ENCODE data around the gene SLC30A2.

SLC30A2 gene

GRCh38 chr1:26079960-26080814 is 34.3 kb upstream of the SLC30A2 start:
- in situ Hi-C loops (cut with HindIII; ENCODE audit: low pct_ligation_motif_present, low sequenced_read_pairs) = no loop called here
- DNase-seq = no peak

GRCh38 chr1:26079178-26079563 is 33.3 kb upstream of the SLC30A2 start:
- Histone ChIP-seq H3K27ac (no peak overlapping the region), H3K27me3 (replicated peaks) (peaks cover 4% of the 10 kb centered on the region), H3K4me3 (ENCODE audit: low read depth, low read length) (no peak overlapping the region), H3K36me3 (replicated peaks) (no peaks in the 10 kb centered on the region)
- in situ Hi-C loops (cut with HindIII; ENCODE audit: low pct_ligation_motif_present, low sequenced_read_pairs) = no loop called here
- no peak for DNase-seq
- TF ChIP-seq CTCF (IDR thresholded peaks at IDR 0.05; ENCODE audit: low read depth, low read length, missing control alignments) = no peak

More at GRCh38 chr1:26079960-26080814, 34.3 kb upstream of the SLC30A2 start:
- Histone ChIP-seq H3K36me3 (replicated peaks) (no peaks in the 10 kb centered on the region), H3K4me3 (ENCODE audit: low read depth, low read length) (no peak overlapping the region), H3K27me3 (replicated peaks) (peaks cover 4% of the 10 kb centered on the region), H3K27ac (no peak overlapping the region)
- TF ChIP-seq CTCF (IDR thresholded peaks at IDR 0.05; ENCODE audit: low read depth, low read length, missing control alignments) = no peak

- in situ Hi-C loops (cut with HindIII; ENCODE audit: low pct_ligation_motif_present, low sequenced_read_pairs) = no loop called here
- H3K27me3 ChIP-seq (replicated peaks) = no peaks in the 10 kb centered on the region
Measured at GRCh38 chr1:26078286-26079177, 32.6 kb upstream of the SLC30A2 start.

GRCh38 chr1:26077524-26077923 is 31.6 kb upstream of the SLC30A2 start:
- Histone ChIP-seq H3K27ac (no peak overlapping the region), H3K4me3 (ENCODE audit: low read depth, low read length) (no peak overlapping the region), H3K36me3 (replicated peaks) (no peaks in the 10 kb centered on the region), H3K27me3 (replicated peaks) (no peaks in the 10 kb centered on the region)
- no peak for DNase-seq
- in situ Hi-C loops (cut with HindIII; ENCODE audit: low pct_ligation_motif_present, low sequenced_read_pairs) = no loop called here
- no peak for TF ChIP-seq CTCF (IDR thresholded peaks at IDR 0.05; ENCODE audit: low read depth, low read length, missing control alignments)

More at GRCh38 chr1:26078286-26079177, 32.6 kb upstream of the SLC30A2 start:
- no peak overlapping the region for H3K4me3 ChIP-seq (ENCODE audit: low read depth, low read length)
- no peak for TF ChIP-seq CTCF (IDR thresholded peaks at IDR 0.05; ENCODE audit: low read depth, low read length, missing control alignments)
- H3K36me3 ChIP-seq (replicated peaks) = no peaks in the 10 kb centered on the region
- H3K27ac ChIP-seq = no peak overlapping the region
- DNase-seq = no peak

GRCh38 chr1:26075421-26076144 is 29.7 kb upstream of the SLC30A2 start:
- Histone ChIP-seq H3K27me3 (replicated peaks) (no peaks in the 10 kb centered on the region), H3K4me3 (ENCODE audit: low read depth, low read length) (no peak overlapping the region), H3K36me3 (replicated peaks) (no peaks in the 10 kb centered on the region), H3K27ac (no peak overlapping the region)
- in situ Hi-C loops (cut with HindIII; ENCODE audit: low pct_ligation_motif_present, low sequenced_read_pairs) = no loop called here
- no peak for DNase-seq
- TF ChIP-seq CTCF (IDR thresholded peaks at IDR 0.05; ENCODE audit: low read depth, low read length, missing control alignments) = no peak
